Osteocyte (in vitro differentiated cells): ENCODE measurements around the gene DLG2. TPM values are rescaled to one million over a fixed set of nuclear protein-coding genes. Genes with fewer than 3 reads are reported as not detected.

Experiments used
- DNase-seq: peaks from one replicate; pipeline ENCODE4 v3.0.0; 2021; ENCODE audit warnings: mixed read lengths; ENCODE audit not compliant: unreplicated experiment; ENCODE audit errors: extremely low spot score
- H3K27ac Mint-ChIP-seq: one replicate; pipeline ENCODE4 v1.8.0; 2021; ENCODE audit warnings: mild to moderate bottlenecking, mixed read lengths; ENCODE audit not compliant: unreplicated experiment
- H3K27me3 Mint-ChIP-seq: one replicate; pipeline ENCODE4 v1.8.0; 2021; ENCODE audit warnings: mixed read lengths; ENCODE audit not compliant: unreplicated experiment
- H3K36me3 Mint-ChIP-seq: one replicate; pipeline ENCODE4 v1.8.0; 2021; ENCODE audit warnings: mixed read lengths; ENCODE audit not compliant: unreplicated experiment
- H3K4me1 Mint-ChIP-seq: one replicate; pipeline ENCODE4 v1.8.0; 2021; ENCODE audit warnings: mixed read lengths; ENCODE audit not compliant: unreplicated experiment
- H3K4me3 Mint-ChIP-seq: one replicate; pipeline ENCODE4 v1.8.0; 2021; ENCODE audit warnings: mild to moderate bottlenecking, moderate library complexity, mixed read lengths; ENCODE audit not compliant: unreplicated experiment
- H3K9me3 Mint-ChIP-seq: one replicate; pipeline ENCODE4 v1.8.0; 2021; ENCODE audit warnings: mixed read lengths; ENCODE audit not compliant: unreplicated experiment
- CTCF ChIP-seq: fragments of 200-600 bp; sonication (generic); IDR thresholded peaks from 2 replicates; pipeline ENCODE4 v1.5.0; 2021; ENCODE audit warnings: antibody characterized with exemption, mild to moderate bottlenecking, moderate library complexity
- total RNA-seq: library from RNA; stranded (reverse); gene quantifications from 2 replicates; pipeline ENCODE4 v1.2.1, GENCODE V29; 2021

The DLG2 gene
- total RNA-seq, 1 donor from 2014 or later: 2.1 TPM

GRCh38 chr11:84389696-84390095 is 1237.4 kb downstream of the DLG2 start:
- Mint-ChIP-seq H3K9me3 (no peaks in the 10 kb centered on the region), H3K36me3 (no peaks in the 10 kb centered on the region), H3K4me3 (no peak overlapping the region), H3K27ac (no peak overlapping the region), H3K4me1 (no peaks in the 10 kb centered on the region), H3K27me3 (no peaks in the 10 kb centered on the region)
- TF ChIP-seq CTCF: no peak
- no peak for DNase-seq

GRCh38 chr11:84384731-84385130 is 1242.4 kb downstream of the DLG2 start:
- Mint-ChIP-seq H3K4me3 (no peak overlapping the region), H3K36me3 (no peaks in the 10 kb centered on the region), H3K9me3 (no peaks in the 10 kb centered on the region), H3K27ac (no peak overlapping the region), H3K4me1 (no peaks in the 10 kb centered on the region), H3K27me3 (peaks cover 2% of the 10 kb centered on the region)
- no peak for DNase-seq
- peak; percentile 79 for TF ChIP-seq CTCF

GRCh38 chr11:84383576-84383975 is 1243.6 kb downstream of the DLG2 start:
- H3K36me3 Mint-ChIP-seq: no peaks in the 10 kb centered on the region
- no peaks in the 10 kb centered on the region for H3K4me1 Mint-ChIP-seq
- no peak for TF ChIP-seq CTCF
- H3K4me3 Mint-ChIP-seq: no peak overlapping the region
- no peak overlapping the region for H3K27ac Mint-ChIP-seq
- H3K27me3 Mint-ChIP-seq: peaks cover 2% of the 10 kb centered on the region
- no peaks in the 10 kb centered on the region for H3K9me3 Mint-ChIP-seq
- DNase-seq: no peak

- no peak for DNase-seq
- peaks cover 2% of the 10 kb centered on the region for H3K27me3 Mint-ChIP-seq
- no peaks in the 10 kb centered on the region for H3K9me3 Mint-ChIP-seq
- H3K27ac Mint-ChIP-seq: no peak overlapping the region
- no peaks in the 10 kb centered on the region for H3K36me3 Mint-ChIP-seq
- TF ChIP-seq CTCF: no peak
- H3K4me3 Mint-ChIP-seq: no peak overlapping the region
- no peaks in the 10 kb centered on the region for H3K4me1 Mint-ChIP-seq
Observed at GRCh38 chr11:84381666-84382065, 1245.5 kb downstream of the DLG2 start.

GRCh38 chr11:84372381-84372950 is 1254.7 kb downstream of the DLG2 start:
- Mint-ChIP-seq H3K4me3 (no peak overlapping the region), H3K9me3 (no peaks in the 10 kb centered on the region), H3K4me1 (no peaks in the 10 kb centered on the region), H3K27me3 (no peaks in the 10 kb centered on the region), H3K27ac (no peak overlapping the region), H3K36me3 (no peaks in the 10 kb centered on the region)
- no peak for TF ChIP-seq CTCF
- no peak for DNase-seq
